Ishikawa (cell line): ENCODE data around the gene PHLPP2.

Experiments
- CEBPB ChIP-seq: IDR thresholded peaks from 2 replicates; pipeline ENCODE4 v1.6.1; 2012
- CREB1 ChIP-seq: IDR thresholded peaks from 2 replicates; pipeline ENCODE4 v1.6.1; 2012; ENCODE audit warnings: low read depth
- EGR1 ChIP-seq: IDR thresholded peaks from 2 replicates; pipeline ENCODE4 v1.6.1; 2012
- EP300 ChIP-seq: IDR thresholded peaks from 2 replicates; pipeline ENCODE4 v1.6.1; 2012; ENCODE audit warnings: borderline replicate concordance
- FOXM1 ChIP-seq: IDR thresholded peaks from 2 replicates; pipeline ENCODE4 v1.6.1; 2012; ENCODE audit warnings: low read depth, borderline replicate concordance
- NFIC ChIP-seq: IDR thresholded peaks from 2 replicates; pipeline ENCODE4 v1.6.1; 2012
- RAD21 ChIP-seq: IDR thresholded peaks from 2 replicates; pipeline ENCODE4 v1.6.1; 2012; ENCODE audit warnings: low read depth
- REST ChIP-seq: IDR thresholded peaks from 2 replicates; pipeline ENCODE4 v1.6.1; 2012; ENCODE audit warnings: low read depth, mild to moderate bottlenecking
- TAF1 ChIP-seq: IDR thresholded peaks from 2 replicates; pipeline ENCODE4 v1.6.1; 2012; ENCODE audit warnings: low read depth, mild to moderate bottlenecking
- TCF12 ChIP-seq: IDR thresholded peaks from 2 replicates; pipeline ENCODE4 v1.6.1; 2012; ENCODE audit warnings: low read depth
- TEAD4 ChIP-seq: IDR thresholded peaks from 2 replicates; pipeline ENCODE4 v1.6.1; 2012
- USF1 ChIP-seq: IDR thresholded peaks from 2 replicates; pipeline ENCODE4 v1.6.1; 2012
- YY1 ChIP-seq: IDR thresholded peaks from 2 replicates; pipeline ENCODE4 v1.6.1; 2012; ENCODE audit warnings: low read depth
- ZBTB7A ChIP-seq: IDR thresholded peaks from 2 replicates; pipeline ENCODE4 v1.6.1; 2012; ENCODE audit warnings: low read depth

PHLPP2 gene

GRCh38 chr16:71666264-71666663 is 58.2 kb downstream of the PHLPP2 start:
- TF ChIP-seq TCF12 (no peak), REST (no peak), EGR1 (no peak), NFIC (no peak), YY1 (no peak)

GRCh38 chr16:71659471-71659870 is 65.0 kb downstream of the PHLPP2 start:
- TF ChIP-seq ZBTB7A (no peak), REST (no peak), YY1 (no peak), TAF1 (no peak), CEBPB (no peak), CREB1 (no peak), TCF12 (no peak), EP300 (no peak), EGR1 (no peak)

- TF ChIP-seq YY1, result no peak
- no peak for TF ChIP-seq ZBTB7A
- TF ChIP-seq TEAD4, result no peak
- TF ChIP-seq EP300, result no peak
- no peak for TF ChIP-seq FOXM1
- no peak for TF ChIP-seq TCF12
- TF ChIP-seq RAD21, result no peak
- no peak for TF ChIP-seq REST
Observed at GRCh38 chr16:71658771-71659170, 65.7 kb downstream of the PHLPP2 start.

- TF ChIP-seq CEBPB, result no peak
- TF ChIP-seq FOXM1, result no peak
- TF ChIP-seq CREB1, result no peak
- no peak for TF ChIP-seq YY1
- TF ChIP-seq RAD21, result no peak
- TF ChIP-seq TCF12, result no peak
- TF ChIP-seq USF1, result no peak
- TF ChIP-seq EGR1, result no peak
- no peak for TF ChIP-seq TAF1
- no peak for TF ChIP-seq TEAD4
- no peak for TF ChIP-seq ZBTB7A
- TF ChIP-seq REST, result no peak
- no peak for TF ChIP-seq EP300
Observed at GRCh38 chr16:71649704-71650103, 74.8 kb downstream of the PHLPP2 start.

- TF ChIP-seq RAD21 (peak; percentile 33; the same call in 1 of the 2 replicates), TEAD4 (no peak)
Observed at GRCh38 chr16:71648921-71649320, 75.6 kb downstream of the PHLPP2 start.
